AG20443 (cell line): ENCODE measurements around the gene LYPLA2.
"Not testable (repeated sequence)": the region's sequence is repeated elsewhere in the genome, so short reads cannot be mapped to it uniquely, and the experiment has no call there.

ENCODE experiments used
- DNase-seq: peaks from one replicate; pipeline ENCODE4 v3.0.0; 2012; ENCODE audit warnings: low spot score, mixed read lengths

Gene LYPLA2

GRCh38 chr1:23801338-23801748 lies 10.4 kb downstream of the LYPLA2 start:
- DNase-seq: peak; percentile 43

- DNase-seq: no peak
These were observed 10.9 kb downstream of the LYPLA2 start for GRCh38 chr1:23801876-23802275.

- DNase-seq: not testable (repeated sequence)
These were observed 11.9 kb downstream of the LYPLA2 start for GRCh38 chr1:23802809-23803342.

GRCh38 chr1:23803674-23804073 lies 12.7 kb downstream of the LYPLA2 start:
- DNase-seq: no peak

GRCh38 chr1:23804183-23804835 lies 13.4 kb downstream of the LYPLA2 start:
- DNase-seq: no peak

- DNase-seq: no peak
These were observed 14.1 kb downstream of the LYPLA2 start for GRCh38 chr1:23805025-23805424.

- no peak for DNase-seq
These were observed 15.3 kb downstream of the LYPLA2 start for GRCh38 chr1:23806280-23806679.

GRCh38 chr1:23807453-23807852 lies 16.5 kb downstream of the LYPLA2 start:
- no peak for DNase-seq

GRCh38 chr1:23809751-23810171 lies 18.8 kb downstream of the LYPLA2 start:
- DNase-seq: peak; percentile 80

- peak; percentile 56 for DNase-seq
These were observed 20.0 kb downstream of the LYPLA2 start for GRCh38 chr1:23810818-23811540.

GRCh38 chr1:23814016-23814415 lies 23.1 kb downstream of the LYPLA2 start:
- DNase-seq: no peak

GRCh38 chr1:23816361-23816760 lies 25.4 kb downstream of the LYPLA2 start:
- DNase-seq: no peak

GRCh38 chr1:23816906-23817305 lies 26.0 kb downstream of the LYPLA2 start:
- no peak for DNase-seq

GRCh38 chr1:23817633-23818032 lies 26.7 kb downstream of the LYPLA2 start:
- no peak for DNase-seq

- no peak for DNase-seq
These were observed 32.8 kb downstream of the LYPLA2 start for GRCh38 chr1:23823767-23824166.

GRCh38 chr1:23824711-23825075 lies 33.7 kb downstream of the LYPLA2 start:
- peak; percentile 26 for DNase-seq

- DNase-seq: peak; percentile 98
These were observed 34.3 kb downstream of the LYPLA2 start, which contains the start of gene HMGCL for GRCh38 chr1:23825076-23825761. Gene HMGCL, minus strand, starts transcription at chr1:23825429. Its CDS starts 14 bp downstream, at chr1:23825415.

GRCh38 chr1:23825762-23826522 lies 35.0 kb downstream of the LYPLA2 start:
- no peak for DNase-seq

GRCh38 chr1:23826590-23826989 lies 35.6 kb downstream of the LYPLA2 start:
- DNase-seq: not testable (repeated sequence)

- no peak for DNase-seq
These were observed 36.8 kb downstream of the LYPLA2 start for GRCh38 chr1:23827717-23828116.

- DNase-seq: not testable (repeated sequence)
These were observed 43.2 kb downstream of the LYPLA2 start for GRCh38 chr1:23834156-23834555.

GRCh38 chr1:23836037-23836436 lies 45.1 kb downstream of the LYPLA2 start:
- no peak for DNase-seq
